Esophagus (tissue), 2 donors: ENCODE measurements around the gene NGLY1. TPM values are rescaled to one million over a fixed set of nuclear protein-coding genes. Genes with fewer than 3 reads are reported as not detected.

Experiments used
- H3K27ac ChIP-seq, 2 donors: one replicate each; pipeline ENCODE4 v1.5.1; 2013; ENCODE audit warnings: low read depth in 2 of 2, mild to moderate bottlenecking in 2 of 2, inconsistent platforms in 1 of 2, low read length in 1 of 2, moderate library complexity in 1 of 2
- H3K27me3 ChIP-seq, 2 donors: one replicate each; pipeline ENCODE4 v1.6.1; 2013; ENCODE audit warnings: low read length in 2 of 2, control low read depth in 1 of 2, mild to moderate bottlenecking in 1 of 2; ENCODE audit not compliant: insufficient read depth in 2 of 2, control insufficient read depth in 1 of 2
- H3K36me3 ChIP-seq, 2 donors: one replicate each; pipeline ENCODE4 v1.6.1; 2013; ENCODE audit warnings: low read length in 1 of 2; ENCODE audit not compliant: control insufficient read depth in 2 of 2, insufficient read depth in 2 of 2
- H3K4me1 ChIP-seq, 2 donors: one replicate each; pipeline ENCODE4 v1.6.1; 2013; ENCODE audit warnings: low read length in 1 of 2; ENCODE audit not compliant: control insufficient read depth in 2 of 2, insufficient read depth in 2 of 2
- H3K4me3 ChIP-seq, 2 donors: one replicate each; pipeline ENCODE4 v1.5.1; 2013; ENCODE audit warnings: low read length in 2 of 2, mild to moderate bottlenecking in 2 of 2, low read depth in 1 of 2, moderate library complexity in 1 of 2
- H3K9me3 ChIP-seq, 2 donors: one replicate each; pipeline ENCODE4 v1.6.1; 2013; ENCODE audit warnings: mild to moderate bottlenecking in 2 of 2, low read depth in 1 of 2, low read length in 1 of 2, moderate library complexity in 1 of 2; ENCODE audit not compliant: control insufficient read depth in 2 of 2, insufficient read depth in 1 of 2
- WGBS, 2 donors: extraction: QIAGEN DNeasy Blood & Tissue Kit; methylation state at CpG; one replicate each; pipeline ENCODE4 v1.1.7; 2013; 5-methylcytosine and 5-hydroxymethylcytosine counted together
- polyA plus RNA-seq, 2 donors: library from polyadenylated mRNA; stranded (reverse); fragments of 200-250 nt; gene quantifications; one replicate each; pipeline ENCODE4 v1.2.3, GENCODE V29; 2013
- donor health status: healthy with polysubstance abuse.
- donor health status: Bipolar disorder and iron deficiency.

Gene NGLY1
- polyA plus RNA-seq, 2 donors = 12.5 to 17.6 TPM

- Histone ChIP-seq H3K4me1 (no peaks in the 10 kb centered on the region), H3K4me3 (no peak overlapping the region), H3K27ac (no peak overlapping the region), H3K9me3 (no peaks in the 10 kb centered on the region), H3K27me3 (no peaks in the 10 kb centered on the region), H3K36me3 (no peaks in the 10 kb centered on the region)
- WGBS, 2 donors = 90 to 98% methylated on average over 1 of the region's 1 CpG
These were observed 1.7 kb upstream of the NGLY1 start for GRCh38 chr3:25784971-25785370.

- H3K36me3 ChIP-seq = no peaks in the 10 kb centered on the region
- no peaks in the 10 kb centered on the region for H3K4me1 ChIP-seq
- no peaks in the 10 kb centered on the region for H3K9me3 ChIP-seq
- peak overlapping the region; percentile 79 to 90 for H3K27ac ChIP-seq
- no peaks in the 10 kb centered on the region for H3K27me3 ChIP-seq
- 16 to 20% methylated on average over 29 to 34 of the region's 34 CpGs for WGBS, 2 donors
- H3K4me3 ChIP-seq = peak overlapping the region; percentile 75 to 82
These were observed 644 bp upstream of the NGLY1 start for GRCh38 chr3:25783661-25784512.

- Histone ChIP-seq H3K27me3 (no peaks in the 10 kb centered on the region), H3K36me3 (no peaks in the 10 kb centered on the region), H3K9me3 (no peaks in the 10 kb centered on the region), H3K4me1 (no peaks in the 10 kb centered on the region), H3K27ac (peak overlapping the region; percentile 79 to 93), H3K4me3 (peak overlapping the region; percentile 75 to 82)
- WGBS, 2 donors = 0% methylated on average over 14 of the region's 14 CpGs
These were observed 656 bp downstream of the NGLY1 start for GRCh38 chr3:25782636-25782937.

- H3K9me3 ChIP-seq = no peaks in the 10 kb centered on the region
- 52 to 56% methylated on average over 3 of the region's 3 CpGs for WGBS, 2 donors
- H3K27me3 ChIP-seq = no peaks in the 10 kb centered on the region
- H3K36me3 ChIP-seq = no peaks in the 10 kb centered on the region
- H3K4me3 ChIP-seq = peak overlapping the region in 1 of 2 donors; percentile 75
- H3K27ac ChIP-seq = no peak overlapping the region
- H3K4me1 ChIP-seq = no peaks in the 10 kb centered on the region
These were observed 1.3 kb downstream of the NGLY1 start for GRCh38 chr3:25781758-25782594.

- Histone ChIP-seq H3K9me3 (no peaks in the 10 kb centered on the region), H3K36me3 (no peaks in the 10 kb centered on the region), H3K4me3 (no peak overlapping the region), H3K27me3 (no peaks in the 10 kb centered on the region), H3K27ac (no peak overlapping the region), H3K4me1 (no peaks in the 10 kb centered on the region)
- WGBS, 2 donors = 85 to 89% methylated on average over 11 of the region's 11 CpGs
These were observed 2.0 kb downstream of the NGLY1 start for GRCh38 chr3:25781145-25781757.

- Histone ChIP-seq H3K27ac (no peak overlapping the region), H3K4me3 (no peak overlapping the region), H3K36me3 (peaks cover 0 to 2% of the 10 kb centered on the region in 2 donors), H3K4me1 (no peaks in the 10 kb centered on the region), H3K9me3 (no peaks in the 10 kb centered on the region), H3K27me3 (no peaks in the 10 kb centered on the region)
- WGBS, 2 donors = 91 to 95% methylated on average over 6 of the region's 6 CpGs
These were observed 2.6 kb downstream of the NGLY1 start for GRCh38 chr3:25780618-25781017.

- Histone ChIP-seq H3K4me3 (no peak overlapping the region), H3K27ac (no peak overlapping the region), H3K36me3 (peaks cover 4 to 11% of the 10 kb centered on the region in 2 donors), H3K9me3 (no peaks in the 10 kb centered on the region), H3K4me1 (no peaks in the 10 kb centered on the region), H3K27me3 (no peaks in the 10 kb centered on the region)
- 86 to 88% methylated on average over 2 of the region's 2 CpGs for whole genome bisulfite sequencing, 2 donors
These were observed 7.3 kb downstream of the NGLY1 start for GRCh38 chr3:25775936-25776335.

GRCh38 chr3:25768851-25769250 lies 14.4 kb downstream of the NGLY1 start:
- Histone ChIP-seq H3K36me3 (peaks cover 2% of the 10 kb centered on the region in 2 donors), H3K27ac (no peak overlapping the region), H3K27me3 (no peaks in the 10 kb centered on the region), H3K9me3 (no peaks in the 10 kb centered on the region), H3K4me1 (no peaks in the 10 kb centered on the region), H3K4me3 (no peak overlapping the region)
- 94 to 97% methylated on average over 6 of the region's 6 CpGs for WGBS, 2 donors

GRCh38 chr3:25751725-25752124 lies 31.5 kb downstream of the NGLY1 start:
- H3K27ac ChIP-seq = no peak overlapping the region
- 78 to 80% methylated on average over 1 of the region's 1 CpG for WGBS, 2 donors
- H3K36me3 ChIP-seq = peaks cover 0 to 2% of the 10 kb centered on the region in 2 donors

More at GRCh38 chr3:25751725-25752124, 31.5 kb downstream of the NGLY1 start:
- peaks cover 0 to 2% of the 10 kb centered on the region in 2 donors for H3K4me1 ChIP-seq
- no peak overlapping the region for H3K4me3 ChIP-seq
- H3K27me3 ChIP-seq = no peaks in the 10 kb centered on the region
- H3K9me3 ChIP-seq = no peaks in the 10 kb centered on the region
